HepG2 (cell line): Measurements from ENCODE around the gene TERB2. TPM values are rescaled to one million over a fixed set of nuclear protein-coding genes. Genes with fewer than 3 reads are reported as not detected.
A peak's percentile ranks its signal among the peaks of the same experiment; 100 is the strongest.
"Not testable (repeated sequence)": the region's sequence is repeated elsewhere in the genome, so short reads cannot be mapped to it uniquely, and the experiment has no call there.

Experiments used
- ATAC-seq: fragments of 200-7000 bp; cut with Tn5 transposase; 3 replicates; pipeline ENCODE4 v1.9.1; 2020; ENCODE audit warnings: mild to moderate bottlenecking, moderate library complexity
- BruUV-seq: library from RNA; stranded (reverse); fragments of 400-500 nt; replicated peaks from 2 replicates; lab custom pipeline; 2021; lab: Mats Ljungman, UMichigan
- CTCF ChIA-PET: fragments of 300-600 bp; formaldehyde crosslinking; extraction: SDS; loops from one replicate; lab custom pipeline; 2021; ENCODE audit warnings: low total read pairs, inconsistent platforms, low intra/inter-chr PET ratio; lab: Yijun Ruan, JAX
- POLR2A ChIA-PET: fragments of 350-600 bp; sonication (Branson Sonifier 250); formaldehyde crosslinking; loops from one replicate; lab custom pipeline; 2020; ENCODE audit warnings: antibody characterized with exemption, inconsistent platforms; lab: Yijun Ruan, JAX
- DNase-seq: peaks from one replicate; pipeline ENCODE4 v3.0.0-alpha.2; 2015; ENCODE audit warnings: low spot score
- FAIRE-seq: peaks from 3 replicates; lab custom pipeline; 2011; peaks lifted over from hg19 to GRCh38; lab: Jason Lieb, UNC
- H2AFZ ChIP-seq: one replicate; pipeline ENCODE4 v1.6.1; 2011; ENCODE audit warnings: low read length, inconsistent platforms
- H3K27ac ChIP-seq: fragments of 300-600 bp; 3 replicates; pipeline ENCODE4 v1.8.0; 2011; ENCODE audit warnings: mixed run types, mild to moderate bottlenecking, mixed read lengths, low read length, inconsistent platforms; ENCODE audit not compliant: insufficient read depth; ENCODE audit errors: extremely low read length
- H3K27me3 ChIP-seq, 2 experiments: fragments of 200-600 bp in 1 of 2; 2 replicates in 1 of 2; 3 replicates in 1 of 2; pipeline versions ENCODE4 v1.6.0 to v1.8.0; 2011; ENCODE audit warnings: low read length in 2 of 2, mild to moderate bottlenecking in 2 of 2, moderate library complexity in 2 of 2, inconsistent platforms in 1 of 2; ENCODE audit not compliant: insufficient read depth in 2 of 2, control insufficient read depth in 1 of 2
- H3K36me3 ChIP-seq, 2 experiments: fragments of 200-600 bp in 1 of 2; replicated peaks in 1 of 2; 2 replicates in 1 of 2; 3 replicates in 1 of 2; pipeline versions ENCODE4 v1.5.1 to v1.8.0; 2011; ENCODE audit warnings: low read length in 2 of 2, inconsistent platforms in 1 of 2; ENCODE audit not compliant: insufficient read depth in 2 of 2, control insufficient read depth in 1 of 2
- H3K4me1 ChIP-seq: 2 replicates; pipeline ENCODE4 v1.5.1; 2012; ENCODE audit warnings: low read length, inconsistent platforms; ENCODE audit not compliant: insufficient read depth
- H3K4me2 ChIP-seq: 2 replicates; pipeline ENCODE4 v1.6.0; 2011; ENCODE audit warnings: low read depth, low read length, inconsistent platforms
- H3K4me3 ChIP-seq, 3 experiments: fragments of 200-600 bp in 1 of 3; sonication (generic), shearing (Covaris generic) in 1 of 3; replicated peaks in 1 of 3; 2 replicates each; pipeline ENCODE4 v1.5.1; 2011 to 2016; ENCODE audit warnings: low read length in 3 of 3, inconsistent platforms in 2 of 3, low read depth in 2 of 3, mild to moderate bottlenecking in 2 of 3, control low read depth in 1 of 3, mixed read lengths in 1 of 3; ENCODE audit not compliant: insufficient read depth in 1 of 3
- H3K79me2 ChIP-seq: one replicate; pipeline ENCODE4 v1.6.1; 2011; ENCODE audit warnings: low read length, inconsistent platforms; ENCODE audit not compliant: insufficient read depth
- H3K9ac ChIP-seq: 2 replicates; pipeline ENCODE4 v1.6.0; 2011; ENCODE audit warnings: mild to moderate bottlenecking, low read depth, low read length, inconsistent platforms; ENCODE audit not compliant: insufficient read depth
- H3K9me3 ChIP-seq: 2 replicates; pipeline ENCODE4 v1.5.1; 2012; ENCODE audit warnings: mild to moderate bottlenecking, low read length
- H4K20me1 ChIP-seq: 2 replicates; pipeline ENCODE4 v1.6.0; 2011; ENCODE audit warnings: inconsistent platforms, mild to moderate bottlenecking, low read length, moderate library complexity; ENCODE audit not compliant: insufficient read depth
- GATAD2A ChIP-seq: IDR thresholded peaks from 2 replicates; pipeline ENCODE4 v1.6.1; 2016
- SALL1 ChIP-seq: sonication (generic); formaldehyde crosslinking; IDR thresholded peaks from 2 replicates; pipeline ENCODE4 v1.8.0; 2022; ENCODE audit warnings: mild to moderate bottlenecking, missing genetic modification reagents
- TBX2 ChIP-seq: sonication (generic); formaldehyde crosslinking; IDR thresholded peaks from 2 replicates; pipeline ENCODE4 v1.5.0; 2020; ENCODE audit warnings: missing genetic modification reagents, mild to moderate bottlenecking, borderline replicate concordance
- ZNF564 ChIP-seq: sonication (generic); formaldehyde crosslinking; IDR thresholded peaks from 2 replicates; pipeline ENCODE4 v1.8.1; 2023; ENCODE audit warnings: mild to moderate bottlenecking, missing genetic modification reagents
- WGBS: methylation state at CpG from one replicate; pipeline ENCODE4 v1.1.6; 2017; ENCODE audit warnings: low lambda C conversion rate; 5-methylcytosine and 5-hydroxymethylcytosine counted together
- in situ Hi-C: cut with HindIII; loops from 2 replicates; pipeline ENCODE4 v1.10.0; 2017; ENCODE audit warnings: low pct_unique_long_range_greater_than_20kb; ENCODE audit not compliant: extremely low pct_ligation_motif_present
- intact Hi-C: fragments of 100-400 bp; cut with micrococcal nuclease; formaldehyde crosslinking; loops from one replicate; pipeline ENCODE4 v1.10.0; 2022; ENCODE audit not compliant: unreplicated experiment
- polyA plus RNA-seq, 8 experiments: library from polyadenylated mRNA; depleted of rRNA in 3 of 8; stranded (reverse) in 7 of 8; unstranded in 1 of 8; fragments of >200 nt; fragmentation: Illumina TruSeq in 4 of 8; extraction: Trizol in 4 of 8; gene quantifications; 2 replicates each; pipeline versions ENCODE4 v1.2.1 to v1.2.3, GENCODE V29; 2011 to 2016; ENCODE audit warnings: low read depth in 4 of 8, missing spikeins in 1 of 8, mixed read lengths in 1 of 8; ENCODE audit not compliant: insufficient read depth in 1 of 8
- total RNA-seq, 5 experiments: library from RNA; depleted of rRNA; stranded (reverse); fragments of >200 nt; fragmentation: Illumina TruSeq; extraction: Trizol; gene quantifications; 2 replicates each; pipeline ENCODE4 v1.2.3, GENCODE V29; 2016; ENCODE audit warnings: low read depth in 1 of 5
- TF ChIP-seq, protein P1 (sequence below): sonication (generic); formaldehyde crosslinking; IDR thresholded peaks from 2 replicates; pipeline ENCODE4 v1.5.1; 2020; ENCODE audit warnings: mild to moderate bottlenecking, missing genetic modification reagents, borderline replicate concordance
- TF ChIP-seq, protein P2 (sequence below): sonication (generic); formaldehyde crosslinking; IDR thresholded peaks from 2 replicates; pipeline ENCODE4 v1.8.1; 2022; ENCODE audit warnings: low read depth, mild to moderate bottlenecking, missing genetic modification reagents

The TERB2 gene
- total and polyA plus RNA-seq, 2 of the 13 experiments (the other 11 are each of a cell fraction or from before 2014, with no cell fraction given), result not detected

- ATAC-seq, H3K27me3 ChIP-seq, H3K36me3 ChIP-seq, H2AFZ ChIP-seq, intact Hi-C loops, BruUV-seq, POLR2A ChIA-PET, H4K20me1 ChIP-seq, FAIRE-seq, DNase-seq, CTCF ChIA-PET, H3K79me2 ChIP-seq, H3K9me3 ChIP-seq, H3K4me2 ChIP-seq, H3K9ac ChIP-seq, H3K27ac ChIP-seq, in situ Hi-C loops, H3K4me3 ChIP-seq: not testable (repeated sequence)
- H3K4me1 ChIP-seq, result peaks cover 11% of the 10 kb centered on the region
- WGBS, result 0% methylated on average over 1 of the region's 1 CpG
These were observed 58.6 kb downstream of the TERB2 start for GRCh38 chr15:45015114-45015513.

GRCh38 chr15:45020222-45020900 is 63.9 kb downstream of the TERB2 start:
- ATAC-seq, FAIRE-seq, DNase-seq, H3K9me3 ChIP-seq, BruUV-seq, H4K20me1 ChIP-seq, in situ Hi-C loops, H3K27me3 ChIP-seq, H3K36me3 ChIP-seq, CTCF ChIA-PET: not testable (repeated sequence)
- peaks cover 58% of the 10 kb centered on the region for H3K4me1 ChIP-seq
- peak overlapping the region; percentile 61 for H2AFZ ChIP-seq
- H3K9ac ChIP-seq, result peak overlapping the region; percentile 22; the same call in 1 of the 2 replicates
- H3K4me2 ChIP-seq, result peak overlapping the region; percentile 79
- H3K27ac ChIP-seq, result peak overlapping the region; percentile 27
- peak overlapping the region; percentile 8 to 41 (median 19); a peak in 3 of 6 replicates for H3K4me3 ChIP-seq
- POLR2A ChIA-PET, result interaction anchor here (2.0 kb wide), 1 partner anchor 41 kb away, joined by 6 read pairs; no protein-coding TSS in a partner anchor
- 0% methylated on average over 3 of the region's 9 CpGs for WGBS
- H3K79me2 ChIP-seq, result peaks cover 20% of the 10 kb centered on the region
- intact Hi-C loops, result loop anchor here (5.0 kb wide), 1 partner anchor 38 kb away; no protein-coding TSS in a partner anchor
- TF ChIP-seq SALL1 (CRISPR knock-in tag) (peak; percentile 47; the same call in 1 of the 2 replicates), ZNF564 (CRISPR knock-in tag) (0 out of 2 replicates have a peak, but pooled peaks have one; percentile 47), TBX2 (peak; percentile 45; the same call in 1 of the 2 replicates), GATAD2A (CRISPR knock-in tag) (0 out of 2 replicates have a peak, but pooled peaks have one; percentile 22)
- TF ChIP-seq, protein P1, sequence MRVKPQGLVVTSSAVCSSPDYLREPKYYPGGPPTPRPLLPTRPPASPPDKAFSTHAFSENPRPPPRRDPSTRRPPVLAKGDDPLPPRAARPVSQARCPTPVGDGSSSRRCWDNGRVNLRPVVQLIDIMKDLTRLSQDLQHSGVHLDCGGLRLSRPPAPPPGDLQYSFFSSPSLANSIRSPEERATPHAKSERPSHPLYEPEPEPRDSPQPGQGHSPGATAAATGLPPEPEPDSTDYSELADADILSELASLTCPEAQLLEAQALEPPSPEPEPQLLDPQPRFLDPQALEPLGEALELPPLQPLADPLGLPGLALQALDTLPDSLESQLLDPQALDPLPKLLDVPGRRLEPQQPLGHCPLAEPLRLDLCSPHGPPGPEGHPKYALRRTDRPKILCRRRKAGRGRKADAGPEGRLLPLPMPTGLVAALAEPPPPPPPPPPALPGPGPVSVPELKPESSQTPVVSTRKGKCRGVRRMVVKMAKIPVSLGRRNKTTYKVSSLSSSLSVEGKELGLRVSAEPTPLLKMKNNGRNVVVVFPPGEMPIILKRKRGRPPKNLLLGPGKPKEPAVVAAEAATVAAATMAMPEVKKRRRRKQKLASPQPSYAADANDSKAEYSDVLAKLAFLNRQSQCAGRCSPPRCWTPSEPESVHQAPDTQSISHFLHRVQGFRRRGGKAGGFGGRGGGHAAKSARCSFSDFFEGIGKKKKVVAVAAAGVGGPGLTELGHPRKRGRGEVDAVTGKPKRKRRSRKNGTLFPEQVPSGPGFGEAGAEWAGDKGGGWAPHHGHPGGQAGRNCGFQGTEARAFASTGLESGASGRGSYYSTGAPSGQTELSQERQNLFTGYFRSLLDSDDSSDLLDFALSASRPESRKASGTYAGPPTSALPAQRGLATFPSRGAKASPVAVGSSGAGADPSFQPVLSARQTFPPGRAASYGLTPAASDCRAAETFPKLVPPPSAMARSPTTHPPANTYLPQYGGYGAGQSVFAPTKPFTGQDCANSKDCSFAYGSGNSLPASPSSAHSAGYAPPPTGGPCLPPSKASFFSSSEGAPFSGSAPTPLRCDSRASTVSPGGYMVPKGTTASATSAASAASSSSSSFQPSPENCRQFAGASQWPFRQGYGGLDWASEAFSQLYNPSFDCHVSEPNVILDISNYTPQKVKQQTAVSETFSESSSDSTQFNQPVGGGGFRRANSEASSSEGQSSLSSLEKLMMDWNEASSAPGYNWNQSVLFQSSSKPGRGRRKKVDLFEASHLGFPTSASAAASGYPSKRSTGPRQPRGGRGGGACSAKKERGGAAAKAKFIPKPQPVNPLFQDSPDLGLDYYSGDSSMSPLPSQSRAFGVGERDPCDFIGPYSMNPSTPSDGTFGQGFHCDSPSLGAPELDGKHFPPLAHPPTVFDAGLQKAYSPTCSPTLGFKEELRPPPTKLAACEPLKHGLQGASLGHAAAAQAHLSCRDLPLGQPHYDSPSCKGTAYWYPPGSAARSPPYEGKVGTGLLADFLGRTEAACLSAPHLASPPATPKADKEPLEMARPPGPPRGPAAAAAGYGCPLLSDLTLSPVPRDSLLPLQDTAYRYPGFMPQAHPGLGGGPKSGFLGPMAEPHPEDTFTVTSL (CRISPR knock-in tag), result peak; percentile 21; the same call in 1 of the 2 replicates
- TF ChIP-seq, protein P2, sequence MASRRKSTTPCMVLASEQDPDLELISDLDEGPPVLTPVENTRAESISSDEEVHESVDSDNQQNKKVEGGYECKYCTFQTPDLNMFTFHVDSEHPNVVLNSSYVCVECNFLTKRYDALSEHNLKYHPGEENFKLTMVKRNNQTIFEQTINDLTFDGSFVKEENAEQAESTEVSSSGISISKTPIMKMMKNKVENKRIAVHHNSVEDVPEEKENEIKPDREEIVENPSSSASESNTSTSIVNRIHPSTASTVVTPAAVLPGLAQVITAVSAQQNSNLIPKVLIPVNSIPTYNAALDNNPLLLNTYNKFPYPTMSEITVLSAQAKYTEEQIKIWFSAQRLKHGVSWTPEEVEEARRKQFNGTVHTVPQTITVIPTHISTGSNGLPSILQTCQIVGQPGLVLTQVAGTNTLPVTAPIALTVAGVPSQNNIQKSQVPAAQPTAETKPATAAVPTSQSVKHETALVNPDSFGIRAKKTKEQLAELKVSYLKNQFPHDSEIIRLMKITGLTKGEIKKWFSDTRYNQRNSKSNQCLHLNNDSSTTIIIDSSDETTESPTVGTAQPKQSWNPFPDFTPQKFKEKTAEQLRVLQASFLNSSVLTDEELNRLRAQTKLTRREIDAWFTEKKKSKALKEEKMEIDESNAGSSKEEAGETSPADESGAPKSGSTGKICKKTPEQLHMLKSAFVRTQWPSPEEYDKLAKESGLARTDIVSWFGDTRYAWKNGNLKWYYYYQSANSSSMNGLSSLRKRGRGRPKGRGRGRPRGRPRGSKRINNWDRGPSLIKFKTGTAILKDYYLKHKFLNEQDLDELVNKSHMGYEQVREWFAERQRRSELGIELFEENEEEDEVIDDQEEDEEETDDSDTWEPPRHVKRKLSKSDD (CRISPR knock-in tag), result 0 out of 2 replicates have a peak, but pooled peaks have one; percentile 25
